ENCODE results near the gene IL22RA2. TPM values are rescaled to one million over a fixed set of nuclear protein-coding genes. Genes with fewer than 3 reads are reported as not detected.

IL22RA2 gene
- total RNA-seq, 1 donor from 2014 or later = not detected

- no peak overlapping the region for H3K27ac Mint-ChIP-seq
- H3K9me3 Mint-ChIP-seq = peaks cover 24% of the 10 kb centered on the region
- H3K36me3 Mint-ChIP-seq = no peaks in the 10 kb centered on the region
- no peak for TF ChIP-seq CTCF (IDR thresholded peaks at IDR 0.05; ENCODE audit: unreplicated experiment)
- H3K4me3 Mint-ChIP-seq = no peak overlapping the region
- DNase-seq (ENCODE audit: low spot score in 2 of 2, unreplicated experiment in 2 of 2) = no peak
- no peaks in the 10 kb centered on the region for H3K4me1 Mint-ChIP-seq
- no peaks in the 10 kb centered on the region for H3K27me3 Mint-ChIP-seq (ENCODE audit: low read depth)
These were observed 25.0 kb downstream of the IL22RA2 start for GRCh38 chr6:137148306-137149034.

GRCh38 chr6:137147195-137147594, 26.2 kb downstream of the IL22RA2 start:
- Mint-ChIP-seq H3K4me3 (no peak overlapping the region), H3K4me1 (no peaks in the 10 kb centered on the region), H3K9me3 (peaks cover 13% of the 10 kb centered on the region), H3K36me3 (no peaks in the 10 kb centered on the region), H3K27me3 (ENCODE audit: low read depth) (no peaks in the 10 kb centered on the region), H3K27ac (no peak overlapping the region)
- no peak for DNase-seq (ENCODE audit: low spot score in 2 of 2, unreplicated experiment in 2 of 2)
- no peak for TF ChIP-seq CTCF (IDR thresholded peaks at IDR 0.05; ENCODE audit: unreplicated experiment)

- no peak for DNase-seq (ENCODE audit: low spot score in 2 of 2, unreplicated experiment in 2 of 2)
- Mint-ChIP-seq H3K36me3 (no peaks in the 10 kb centered on the region), H3K27ac (no peak overlapping the region), H3K4me3 (no peak overlapping the region), H3K4me1 (no peaks in the 10 kb centered on the region), H3K27me3 (ENCODE audit: low read depth) (no peaks in the 10 kb centered on the region), H3K9me3 (peaks cover 4% of the 10 kb centered on the region)
- TF ChIP-seq CTCF (IDR thresholded peaks at IDR 0.05; ENCODE audit: unreplicated experiment) = no peak
These were observed 27.2 kb downstream of the IL22RA2 start for GRCh38 chr6:137146206-137146605.

- H3K4me3 Mint-ChIP-seq = no peak overlapping the region
- H3K27ac Mint-ChIP-seq = no peak overlapping the region
- no peak for DNase-seq (ENCODE audit: low spot score in 2 of 2, unreplicated experiment in 2 of 2)
- no peak for TF ChIP-seq CTCF (IDR thresholded peaks at IDR 0.05; ENCODE audit: unreplicated experiment)
- H3K27me3 Mint-ChIP-seq (ENCODE audit: low read depth) = no peaks in the 10 kb centered on the region
- H3K36me3 Mint-ChIP-seq = no peaks in the 10 kb centered on the region
- no peaks in the 10 kb centered on the region for H3K9me3 Mint-ChIP-seq
- no peaks in the 10 kb centered on the region for H3K4me1 Mint-ChIP-seq
These were observed 28.0 kb downstream of the IL22RA2 start for GRCh38 chr6:137145421-137145820.

- Mint-ChIP-seq H3K36me3 (peaks cover 2% of the 10 kb centered on the region), H3K27ac (no peak overlapping the region), H3K27me3 (ENCODE audit: low read depth) (peaks cover 10% of the 10 kb centered on the region), H3K4me3 (no peak overlapping the region), H3K9me3 (peaks cover 25% of the 10 kb centered on the region), H3K4me1 (no peaks in the 10 kb centered on the region)
- TF ChIP-seq CTCF (IDR thresholded peaks at IDR 0.05; ENCODE audit: unreplicated experiment) = no peak
- DNase-seq (ENCODE audit: low spot score in 2 of 2, unreplicated experiment in 2 of 2) = no peak
These were observed 37.4 kb downstream of the IL22RA2 start for GRCh38 chr6:137136065-137136464.

Measured in mesothelial cell of epicardium (in vitro differentiated cells).